GDM1 (cell line): ENCODE results near the gene SP140L.
"Not testable (repeated sequence)": the region's sequence is repeated elsewhere in the genome, so short reads cannot be mapped to it uniquely, and the experiment has no call there.

Experiments
- DNase-seq: peaks from one replicate; lab custom pipeline; 2025; lab: John Stamatoyannopoulos, UW

The SP140L gene

GRCh38 chr2:230326453-230327417 is at the start of gene SP140L:
TSS of gene SP140L (plus strand) at chr2:230327193. CDS start at chr2:230327270, 77 bp downstream.
- peak; percentile 55 for DNase-seq

- no peak for DNase-seq
Measured at GRCh38 chr2:230282936-230283335, 44.1 kb upstream of the SP140L start.

- DNase-seq = no peak
Measured at GRCh38 chr2:230286048-230286447, 40.9 kb upstream of the SP140L start.

- peak; percentile 1 for DNase-seq
Measured at GRCh38 chr2:230289311-230289710, 37.7 kb upstream of the SP140L start.

- no peak for DNase-seq
Measured at GRCh38 chr2:230295192-230295591, 31.8 kb upstream of the SP140L start.

GRCh38 chr2:230296917-230297316 is 30.1 kb upstream of the SP140L start:
- DNase-seq = no peak

GRCh38 chr2:230299618-230300017 is 27.4 kb upstream of the SP140L start:
- no peak for DNase-seq

GRCh38 chr2:230305416-230306275 is 21.3 kb upstream of the SP140L start:
- no peak for DNase-seq

GRCh38 chr2:230306474-230306873 is 20.5 kb upstream of the SP140L start:
- DNase-seq = no peak

GRCh38 chr2:230307485-230307884 is 19.5 kb upstream of the SP140L start:
- no peak for DNase-seq

- DNase-seq = no peak
Measured at GRCh38 chr2:230308402-230309000, 18.5 kb upstream of the SP140L start.

GRCh38 chr2:230310792-230311191 is 16.2 kb upstream of the SP140L start:
- DNase-seq = not testable (repeated sequence)

GRCh38 chr2:230311634-230312033 is 15.4 kb upstream of the SP140L start:
- DNase-seq = not testable (repeated sequence)

- DNase-seq = no peak
Measured at GRCh38 chr2:230312638-230313037, 14.4 kb upstream of the SP140L start.

- no peak for DNase-seq
Measured at GRCh38 chr2:230317366-230317765, 9.6 kb upstream of the SP140L start.

- no peak for DNase-seq
Measured at GRCh38 chr2:230318190-230319121, 8.5 kb upstream of the SP140L start.

- DNase-seq = peak; percentile 40
Measured at GRCh38 chr2:230319211-230319862, 7.7 kb upstream of the SP140L start.

- no peak for DNase-seq
Measured at GRCh38 chr2:230321031-230321430, 6.0 kb upstream of the SP140L start.

- DNase-seq = no peak
Measured at GRCh38 chr2:230322561-230323384, 4.2 kb upstream of the SP140L start.
